BLaER1 treated with 17β-estradiol and CSF1 and Interleukin-3, amounts not matched to agents 10 nM and 100 nM (cell line): Measurements from ENCODE around the gene TMEM239.

Experiments used
- H3K27ac ChIP-seq, 11 experiments: shearing (Covaris generic); formaldehyde crosslinking; 2 replicates each; pipeline ENCODE4 v1.8.1; 2022
- H3K27me3 ChIP-seq, 11 experiments: shearing (Covaris generic); formaldehyde crosslinking; 2 replicates each; pipeline ENCODE4 v1.8.1; 2022
- H3K36me3 ChIP-seq, 11 experiments: shearing (Covaris generic); formaldehyde crosslinking; 2 replicates each; pipeline ENCODE4 v1.8.1; 2022
- H3K4me1 ChIP-seq, 10 experiments: shearing (Covaris generic); formaldehyde crosslinking; 2 replicates each; pipeline ENCODE4 v1.8.1; 2022
- H3K4me2 ChIP-seq, 11 experiments: shearing (Covaris generic); formaldehyde crosslinking; 2 replicates each; pipeline ENCODE4 v1.8.1; 2022
- H3K4me3 ChIP-seq, 10 experiments: shearing (Covaris generic); formaldehyde crosslinking; 2 replicates each; pipeline ENCODE4 v1.8.1; 2022
- H3K9ac ChIP-seq, 11 experiments: shearing (Covaris generic); formaldehyde crosslinking; 2 replicates each; pipeline ENCODE4 v1.8.1; 2022
- H3K9me3 ChIP-seq, 11 experiments: shearing (Covaris generic); formaldehyde crosslinking; replicated peaks in 1 of 11; 2 replicates each; pipeline ENCODE4 v1.8.1; 2022
- H4K20me1 ChIP-seq, 11 experiments: shearing (Covaris generic); formaldehyde crosslinking; 2 replicates each; pipeline ENCODE4 v1.8.1; 2022
- Cebpa-rat ChIP-seq, 11 experiments: shearing (Covaris generic); IDR thresholded peaks; 2 replicates each; pipeline ENCODE4 v1.8.1; 2022

TMEM239 gene

GRCh38 chr20:2798095-2798805 is 17.9 kb upstream of the TMEM239 start:
- Histone ChIP-seq H3K36me3 (peaks cover 10 to 56% (median 54%) of the 10 kb centered on the region in 11 experiments; a peak in 21 of 22 replicates), H3K27ac (peak overlapping the region in 10 of 11 experiments; percentile 82 to 100 (median 97); a peak in 20 of 22 replicates), H3K9me3 (no peaks in the 10 kb centered on the region), H3K27me3 (no peaks in the 10 kb centered on the region), H3K4me2 (peak overlapping the region; percentile 89 to 99 (median 92)), H3K4me1 (peaks cover 34 to 67% (median 47%) of the 10 kb centered on the region in 10 experiments), H3K9ac (peak overlapping the region in 10 of 11 experiments; percentile 84 to 99 (median 98); a peak in 19 of 22 replicates), H3K4me3 (peak overlapping the region in 9 of 10 experiments; percentile 68 to 94 (median 88); a peak in 18 of 20 replicates), H4K20me1 (peaks cover 0 to 55% (median 48%) of the 10 kb centered on the region in 11 experiments; a peak in 18 of 22 replicates)
- TF ChIP-seq Cebpa-rat (IDR thresholded peaks at IDR 0.05): no peak

- peak overlapping the region; percentile 19 to 100 (median 97); a peak in 21 of 22 replicates for H3K27ac ChIP-seq
- peak overlapping the region in 10 of 11 experiments; percentile 84 to 99 (median 98); a peak in 19 of 22 replicates for H3K9ac ChIP-seq
- peaks cover 0 to 50% (median 47%) of the 10 kb centered on the region in 11 experiments; a peak in 18 of 22 replicates for H4K20me1 ChIP-seq
- 0 out of 22 replicates have a peak, but pooled peaks of 1 of the 11 experiments have one; percentile 52 for TF ChIP-seq Cebpa-rat (IDR thresholded peaks at IDR 0.05)
- H3K36me3 ChIP-seq: peaks cover 10 to 50% (median 49%) of the 10 kb centered on the region in 11 experiments; a peak in 21 of 22 replicates
- H3K4me1 ChIP-seq: peaks cover 34 to 67% (median 47%) of the 10 kb centered on the region in 10 experiments
- H3K4me2 ChIP-seq: peak overlapping the region; percentile 89 to 99 (median 92)
- H3K4me3 ChIP-seq: peak overlapping the region; percentile 58 to 94 (median 86)
- H3K27me3 ChIP-seq: peaks cover 0 to 4% (median 2%) of the 10 kb centered on the region in 11 experiments; a peak in 9 of 22 replicates
- no peaks in the 10 kb centered on the region for H3K9me3 ChIP-seq
Observed at GRCh38 chr20:2798814-2799213, 17.4 kb upstream of the TMEM239 start.

- no peaks in the 10 kb centered on the region for H3K9me3 ChIP-seq
- H3K27ac ChIP-seq: peak overlapping the region; percentile 19 to 100 (median 97); a peak in 21 of 22 replicates
- H3K27me3 ChIP-seq: peaks cover 0 to 9% (median 6%) of the 10 kb centered on the region in 11 experiments; a peak in 10 of 22 replicates
- H3K4me2 ChIP-seq: peak overlapping the region; percentile 89 to 99 (median 92)
- peaks cover 0 to 45% (median 43%) of the 10 kb centered on the region in 11 experiments; a peak in 18 of 22 replicates for H4K20me1 ChIP-seq
- H3K4me1 ChIP-seq: peaks cover 34 to 67% (median 47%) of the 10 kb centered on the region in 10 experiments
- peak overlapping the region; percentile 58 to 94 (median 86) for H3K4me3 ChIP-seq
- no peak for TF ChIP-seq Cebpa-rat (IDR thresholded peaks at IDR 0.05)
- H3K36me3 ChIP-seq: peaks cover 10 to 46% (median 44%) of the 10 kb centered on the region in 11 experiments; a peak in 21 of 22 replicates
- H3K9ac ChIP-seq: peak overlapping the region; percentile 79 to 99 (median 97); a peak in 21 of 22 replicates
Observed at GRCh38 chr20:2799271-2799670, 16.9 kb upstream of the TMEM239 start.

GRCh38 chr20:2799688-2800520 is 16.3 kb upstream of the TMEM239 start:
- peak overlapping the region; percentile 89 to 99 (median 92) for H3K4me2 ChIP-seq
- no peak for TF ChIP-seq Cebpa-rat (IDR thresholded peaks at IDR 0.05)
- peak overlapping the region; percentile 55 to 100 (median 97); a peak in 21 of 22 replicates for H3K27ac ChIP-seq
- peaks cover 34 to 66% (median 47%) of the 10 kb centered on the region in 10 experiments for H3K4me1 ChIP-seq
- peaks cover 0 to 15% (median 13%) of the 10 kb centered on the region in 11 experiments; a peak in 15 of 22 replicates for H3K27me3 ChIP-seq
- peak overlapping the region; percentile 79 to 99 (median 97) for H3K9ac ChIP-seq
- peaks cover 10 to 40% (median 38%) of the 10 kb centered on the region in 11 experiments; a peak in 21 of 22 replicates for H3K36me3 ChIP-seq
- peak overlapping the region; percentile 58 to 94 (median 86) for H3K4me3 ChIP-seq
- no peaks in the 10 kb centered on the region for H3K9me3 ChIP-seq
- peaks cover 0 to 39% (median 36%) of the 10 kb centered on the region in 11 experiments; a peak in 18 of 22 replicates for H4K20me1 ChIP-seq

- peaks cover 0 to 31% (median 28%) of the 10 kb centered on the region in 11 experiments; a peak in 18 of 22 replicates for H4K20me1 ChIP-seq
- H3K9ac ChIP-seq: peak within 1 kb of the TSS; percentile 79 to 99 (median 97)
- peak within 1 kb of the TSS; percentile 55 to 100 (median 97); a peak in 21 of 22 replicates for H3K27ac ChIP-seq
- H3K36me3 ChIP-seq: peaks cover 6 to 32% (median 30%) of the 10 kb centered on the region in 11 experiments; a peak in 21 of 22 replicates
- H3K4me3 ChIP-seq: peak within 1 kb of the TSS; percentile 58 to 94 (median 86)
- peaks cover 5 to 23% (median 20%) of the 10 kb centered on the region in 11 experiments; a peak in 17 of 22 replicates for H3K27me3 ChIP-seq
- H3K4me1 ChIP-seq: peaks cover 34 to 58% (median 47%) of the 10 kb centered on the region in 10 experiments
- H3K4me2 ChIP-seq: peak within 1 kb of the TSS; percentile 89 to 99 (median 92)
- no peaks in the 10 kb centered on the region for H3K9me3 ChIP-seq
- TF ChIP-seq Cebpa-rat (IDR thresholded peaks at IDR 0.05): peak in 8 of 11 experiments; percentile 44 to 97 (median 66); a peak in 15 of 22 replicates
Observed at GRCh38 chr20:2800521-2801285, 15.5 kb upstream of the TMEM239 start, which contains the start of gene CPXM1. TSS of gene CPXM1 (minus strand) at chr20:2800627. CDS start at chr20:2800572, 55 bp downstream.

- Histone ChIP-seq H3K27me3 (peaks cover 5 to 29% (median 26%) of the 10 kb centered on the region in 11 experiments; a peak in 17 of 22 replicates), H3K4me2 (peak overlapping the region; percentile 89 to 99 (median 92)), H3K4me1 (peaks cover 34 to 52% (median 44%) of the 10 kb centered on the region in 10 experiments), H3K36me3 (peaks cover under 1 to 26% (median 24%) of the 10 kb centered on the region in 11 experiments; a peak in 21 of 22 replicates), H4K20me1 (peaks cover 0 to 25% (median 22%) of the 10 kb centered on the region in 11 experiments; a peak in 18 of 22 replicates), H3K9ac (peak overlapping the region in 10 of 11 experiments; percentile 84 to 99 (median 98); a peak in 20 of 22 replicates), H3K9me3 (no peaks in the 10 kb centered on the region), H3K4me3 (peak overlapping the region; percentile 58 to 94 (median 86); a peak in 19 of 20 replicates), H3K27ac (peak overlapping the region in 10 of 11 experiments; percentile 82 to 100 (median 97); a peak in 20 of 22 replicates)
- TF ChIP-seq Cebpa-rat (IDR thresholded peaks at IDR 0.05): no peak
Observed at GRCh38 chr20:2801286-2801728, 14.9 kb upstream of the TMEM239 start.
